Mesenchymal stem cell (in vitro differentiated cells and primary cell): ENCODE results near the gene CA6.

ENCODE experiments used
- DNase-seq: peaks from one replicate; pipeline ENCODE4 v3.0.0-alpha.2; 2013
- H2AFZ ChIP-seq: one replicate; pipeline ENCODE4 v1.6.1; 2013; ENCODE audit warnings: low read depth, mild to moderate bottlenecking, control low read depth, inconsistent platforms, low read length, moderate library complexity
- H2AK5ac ChIP-seq: 2 replicates; pipeline ENCODE4 v1.6.1; 2013; ENCODE audit warnings: low read length, moderate library complexity, mild to moderate bottlenecking, inconsistent platforms; ENCODE audit not compliant: severe bottlenecking
- H2BK120ac ChIP-seq: one replicate; pipeline ENCODE4 v1.6.1; 2013; ENCODE audit warnings: low read depth, mild to moderate bottlenecking, inconsistent platforms, low read length, moderate library complexity
- H2BK12ac ChIP-seq, 2 experiments: one replicate each; pipeline ENCODE4 v1.6.1; 2013; ENCODE audit warnings: inconsistent platforms in 2 of 2, low read length in 2 of 2, mild to moderate bottlenecking in 2 of 2, moderate library complexity in 2 of 2, control low read depth in 1 of 2
- H2BK15ac ChIP-seq: one replicate; pipeline ENCODE4 v1.6.1; 2013; ENCODE audit warnings: mild to moderate bottlenecking, low read depth, inconsistent platforms; ENCODE audit not compliant: poor library complexity, severe bottlenecking
- H2BK5ac ChIP-seq: 2 replicates; pipeline ENCODE4 v1.6.1; 2013; ENCODE audit warnings: low read depth, mild to moderate bottlenecking, low read length, control low read depth, inconsistent platforms; ENCODE audit not compliant: poor library complexity, severe bottlenecking
- H3K14ac ChIP-seq, 2 experiments: one replicate each; pipeline ENCODE4 v1.6.1; 2013; ENCODE audit warnings: inconsistent platforms in 2 of 2, low read length in 2 of 2, control low read depth in 1 of 2, mild to moderate bottlenecking in 1 of 2, moderate library complexity in 1 of 2
- H3K18ac ChIP-seq, 2 experiments: one replicate each; pipeline ENCODE4 v1.6.1; 2013; ENCODE audit warnings: inconsistent platforms in 2 of 2, low read length in 2 of 2, control low read depth in 1 of 2, low read depth in 1 of 2, mild to moderate bottlenecking in 1 of 2
- H3K23ac ChIP-seq, 2 experiments: one replicate each; pipeline ENCODE4 v1.6.1; 2013; ENCODE audit warnings: inconsistent platforms in 2 of 2, low read length in 2 of 2, mild to moderate bottlenecking in 2 of 2, moderate library complexity in 2 of 2, control low read depth in 1 of 2
- H3K27ac ChIP-seq: 2 replicates; pipeline ENCODE4 v1.5.1; 2013; ENCODE audit warnings: mild to moderate bottlenecking, moderate library complexity, low read length, control low read depth, inconsistent platforms; ENCODE audit not compliant: poor library complexity, severe bottlenecking
- H3K27me3 ChIP-seq, 2 experiments: 2 replicates each; pipeline versions ENCODE4 v1.6.1 to v1.7.0; 2013; ENCODE audit warnings: low read length in 2 of 2, mild to moderate bottlenecking in 2 of 2, moderate library complexity in 2 of 2, control low read depth in 1 of 2, inconsistent platforms in 1 of 2; ENCODE audit not compliant: control insufficient read depth in 1 of 2, insufficient read depth in 1 of 2
- H3K36me3 ChIP-seq, 2 experiments: 2 replicates each; pipeline versions ENCODE4 v1.6.1 to v1.7.0; 2013; ENCODE audit warnings: low read length in 2 of 2, control low read depth in 1 of 2, inconsistent platforms in 1 of 2, low read depth in 1 of 2, mild to moderate bottlenecking in 1 of 2; ENCODE audit not compliant: insufficient read depth in 2 of 2, control insufficient read depth in 1 of 2
- H3K4ac ChIP-seq, 2 experiments: one replicate each; pipeline ENCODE4 v1.6.1; 2013; ENCODE audit warnings: inconsistent platforms in 2 of 2, low read length in 2 of 2, mild to moderate bottlenecking in 2 of 2, moderate library complexity in 2 of 2, control low read depth in 1 of 2, low read depth in 1 of 2
- H3K4me1 ChIP-seq: 2 replicates; pipeline ENCODE4 v1.6.1; 2013; ENCODE audit warnings: low read depth, low read length, control low read depth; ENCODE audit not compliant: control insufficient read depth, insufficient read depth
- H3K4me2 ChIP-seq: 2 replicates; pipeline ENCODE4 v1.6.1; 2013; ENCODE audit warnings: low read length, mild to moderate bottlenecking, inconsistent platforms; ENCODE audit not compliant: poor library complexity, severe bottlenecking
- H3K4me3 ChIP-seq, 2 experiments: 2 replicates each; pipeline versions ENCODE4 v1.5.1 to v1.7.0; 2013; ENCODE audit warnings: low read length in 2 of 2, mild to moderate bottlenecking in 2 of 2, control low read depth in 1 of 2, low read depth in 1 of 2; ENCODE audit not compliant: insufficient read depth in 1 of 2
- H3K79me1 ChIP-seq: replicated peaks from 2 replicates; pipeline ENCODE4 v1.6.1; 2013; ENCODE audit warnings: mild to moderate bottlenecking, control low read depth, low read length, inconsistent platforms; ENCODE audit not compliant: poor library complexity, severe bottlenecking
- H3K9ac ChIP-seq: 2 replicates; pipeline ENCODE4 v1.7.0; 2013; ENCODE audit warnings: mild to moderate bottlenecking, low read length, moderate library complexity
- H3K9me3 ChIP-seq: 2 replicates; pipeline ENCODE4 v1.7.0; 2013; ENCODE audit warnings: mild to moderate bottlenecking, low read length; ENCODE audit not compliant: control insufficient read depth
- H4K8ac ChIP-seq: one replicate; pipeline ENCODE4 v1.6.1; 2013; ENCODE audit warnings: inconsistent platforms, mild to moderate bottlenecking, low read length, moderate library complexity
- H4K91ac ChIP-seq: one replicate; pipeline ENCODE4 v1.6.1; 2013; ENCODE audit warnings: mild to moderate bottlenecking, low read length, inconsistent platforms
- WGBS: methylation state at CpG from one replicate; pipeline ENCODE4 v1.1.7; 2013; ENCODE audit warnings: mixed read lengths; 5-methylcytosine and 5-hydroxymethylcytosine counted together

Gene CA6

DNA sequence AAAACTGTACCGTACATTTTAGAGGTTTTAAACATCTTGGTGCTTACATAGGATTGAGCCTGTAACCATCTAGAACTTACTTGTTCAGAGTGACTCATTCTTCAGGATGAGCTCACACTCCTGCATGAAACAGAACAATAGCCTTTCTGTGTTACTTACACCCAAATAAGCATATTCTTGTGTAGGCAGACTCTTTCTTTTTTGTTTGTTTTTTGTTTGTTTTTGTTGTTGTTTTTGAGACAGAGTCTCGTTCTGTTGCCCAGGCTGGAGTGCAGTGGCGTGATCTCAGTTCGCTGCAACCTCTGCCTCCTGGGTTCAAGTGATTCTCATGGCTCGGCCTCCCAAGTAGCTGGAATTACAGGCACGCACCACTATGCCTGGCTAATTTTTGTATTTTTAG, 3.8 kb upstream of the CA6 start:
- H3K23ac ChIP-seq = no peak overlapping the region
- no peak overlapping the region for H4K91ac ChIP-seq
- 65% methylated on average over 6 of the region's 6 CpGs for WGBS
- H3K14ac ChIP-seq = no peak overlapping the region
- peak; percentile 65 for DNase-seq
- H3K27ac ChIP-seq = no peak overlapping the region
- H3K9ac ChIP-seq = peak overlapping the region; percentile 32
- no peak overlapping the region for H2BK12ac ChIP-seq
- H4K8ac ChIP-seq = no peak overlapping the region
- H3K27me3 ChIP-seq = no peaks in the 10 kb centered on the region
- H2BK120ac ChIP-seq = no peak overlapping the region
- no peaks in the 10 kb centered on the region for H3K36me3 ChIP-seq
- no peak overlapping the region for H3K4me3 ChIP-seq
- peaks cover 13% of the 10 kb centered on the region for H3K4me1 ChIP-seq
- no peak overlapping the region for H3K4me2 ChIP-seq
- H2BK5ac ChIP-seq = no peak overlapping the region
- H2BK15ac ChIP-seq = no peak overlapping the region
- no peaks in the 10 kb centered on the region for H3K9me3 ChIP-seq
- no peak overlapping the region for H3K4ac ChIP-seq
- H3K18ac ChIP-seq = no peak overlapping the region
- H3K79me1 ChIP-seq = no peaks in the 10 kb centered on the region
- H2AK5ac ChIP-seq = no peak overlapping the region
- H2AFZ ChIP-seq = no peak overlapping the region

DNA sequence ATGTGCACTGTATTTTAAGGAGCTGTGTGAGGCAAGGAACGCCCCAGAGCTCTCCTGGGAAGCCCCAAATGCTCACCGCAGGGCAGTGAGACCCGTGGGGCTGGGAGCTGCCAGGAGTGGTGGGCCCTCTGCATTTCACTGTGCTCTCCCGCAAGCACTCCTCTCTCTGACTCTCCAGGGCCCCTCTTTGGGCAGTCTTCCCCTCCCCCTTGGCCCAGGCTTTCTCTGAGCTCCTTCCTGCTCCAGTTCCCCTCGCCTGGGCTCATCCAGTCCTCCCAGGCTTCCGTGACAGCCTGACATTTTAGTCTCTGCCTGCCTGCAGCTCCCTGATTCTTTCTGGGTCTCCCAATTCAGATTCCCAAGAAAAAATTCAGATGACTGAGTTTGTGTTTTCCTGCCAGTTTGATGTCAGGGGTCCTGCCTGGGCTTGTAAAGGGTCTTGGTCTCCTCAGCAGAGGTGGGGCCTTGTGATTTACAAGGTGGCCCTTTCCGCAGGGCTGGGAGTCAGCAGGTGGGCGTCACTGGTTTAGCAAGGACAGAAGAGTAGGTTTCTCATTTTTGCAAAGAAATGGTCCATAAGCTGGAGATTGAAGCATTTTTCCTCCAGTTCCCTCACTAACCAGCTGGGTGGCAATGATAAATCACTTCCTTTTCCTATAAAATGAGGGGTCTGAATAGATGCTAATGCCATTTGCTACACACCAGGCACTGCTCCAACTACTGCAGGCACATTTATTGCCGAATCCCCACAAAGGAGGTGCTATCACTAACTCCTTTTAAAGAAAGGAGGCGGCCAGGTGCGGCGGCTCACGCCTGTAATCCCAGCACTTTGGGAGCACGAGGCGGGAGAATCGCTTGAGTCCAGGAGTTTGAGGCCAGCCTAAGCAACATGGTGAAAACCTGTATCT, 1.9 kb upstream of the CA6 start:
- 60% methylated on average over 14 of the region's 16 CpGs for WGBS
- no peak overlapping the region for H4K91ac ChIP-seq
- no peak overlapping the region for H3K9ac ChIP-seq

DNA sequence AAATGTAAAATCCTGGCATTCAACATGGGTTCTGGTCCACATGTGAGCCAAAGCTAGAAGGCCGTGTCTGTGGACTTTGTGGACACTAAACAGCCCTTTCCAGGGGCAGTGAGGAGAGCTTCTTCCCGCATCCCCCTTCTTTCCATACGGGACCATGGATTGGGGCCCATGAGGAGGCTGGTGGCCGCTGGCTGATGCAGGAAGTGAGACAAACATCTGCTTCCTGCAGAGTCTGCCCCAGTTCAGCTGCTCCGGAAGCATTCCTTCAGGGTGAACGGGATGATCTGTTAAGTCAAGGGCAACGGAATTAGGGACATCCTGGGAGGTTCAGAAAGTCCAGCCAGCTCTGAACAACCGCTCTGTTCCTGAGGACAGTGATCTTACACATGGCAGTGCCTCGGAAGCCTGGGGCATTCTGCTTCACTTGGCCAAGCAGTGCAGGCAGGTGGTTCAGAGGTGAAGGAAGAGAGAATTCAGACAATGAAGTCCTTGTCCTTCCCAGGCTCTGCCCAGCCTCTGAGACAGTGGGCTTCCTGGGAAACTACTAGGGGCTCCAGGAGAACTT, 1.5 kb downstream of the CA6 start:
- Histone ChIP-seq H3K9me3 (no peaks in the 10 kb centered on the region), H3K79me1 (no peaks in the 10 kb centered on the region), H4K8ac (peak overlapping the region; percentile 72), H2BK12ac (no peak overlapping the region), H3K27me3 (peaks cover 0 to 2% of the 10 kb centered on the region in 2 experiments), H2BK15ac (no peak overlapping the region), H2BK5ac (no peak overlapping the region), H3K18ac (no peak overlapping the region), H3K23ac (no peak overlapping the region), H2BK120ac (no peak overlapping the region), H2AFZ (no peak overlapping the region), H3K4ac (no peak overlapping the region), H3K4me3 (no peak overlapping the region), H3K4me1 (peaks cover 8% of the 10 kb centered on the region), H3K36me3 (peaks cover 0 to 3% of the 10 kb centered on the region in 2 experiments), H3K27ac (no peak overlapping the region), H2AK5ac (no peak overlapping the region), H3K14ac (no peak overlapping the region), H3K9ac (no peak overlapping the region), H4K91ac (no peak overlapping the region), H3K4me2 (no peak overlapping the region)
- 67% methylated on average over 9 of the region's 9 CpGs for WGBS
- DNase-seq = no peak

More for the DNA sequence above, 1.9 kb upstream of the CA6 start:
- H3K14ac ChIP-seq = no peak overlapping the region
- H3K23ac ChIP-seq = no peak overlapping the region
- no peak overlapping the region for H2AK5ac ChIP-seq
- no peak overlapping the region for H3K27ac ChIP-seq
- no peaks in the 10 kb centered on the region for H3K36me3 ChIP-seq
- DNase-seq = peak; percentile 21
- peaks cover 13% of the 10 kb centered on the region for H3K4me1 ChIP-seq
- H3K4ac ChIP-seq = no peak overlapping the region
- no peak overlapping the region for H3K4me3 ChIP-seq
- peak overlapping the region; percentile 29 for H2AFZ ChIP-seq
- H2BK5ac ChIP-seq = no peak overlapping the region
- no peak overlapping the region for H2BK15ac ChIP-seq
- peak overlapping the region in 1 of 2 experiments; percentile 18 for H2BK12ac ChIP-seq
- H3K18ac ChIP-seq = peak overlapping the region in 1 of 2 experiments; percentile 44
- no peaks in the 10 kb centered on the region for H3K79me1 ChIP-seq
- H4K8ac ChIP-seq = peak overlapping the region; percentile 74
- no peak overlapping the region for H3K4me2 ChIP-seq
- H3K27me3 ChIP-seq = no peaks in the 10 kb centered on the region
- no peak overlapping the region for H2BK120ac ChIP-seq
- H3K9me3 ChIP-seq = no peaks in the 10 kb centered on the region

DNA sequence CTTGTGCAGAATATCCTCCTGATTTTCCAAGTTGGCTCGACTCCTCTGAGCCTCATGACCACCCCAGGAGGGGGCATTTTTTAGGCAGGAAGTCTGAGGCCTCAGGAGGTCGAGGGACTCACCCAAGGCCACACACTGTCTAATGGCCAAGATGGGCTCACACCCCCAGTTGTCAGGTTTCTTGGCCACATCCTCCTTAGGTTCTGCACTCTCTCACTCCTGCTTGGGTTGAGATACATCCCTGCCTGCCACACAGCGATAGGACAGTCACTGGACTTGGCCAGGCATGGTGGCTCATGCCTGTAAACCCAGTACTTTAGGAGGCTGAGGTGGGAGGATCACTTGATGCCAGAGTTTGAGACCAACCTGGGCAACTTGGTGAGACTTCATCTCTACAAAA, 4.6 kb downstream of the CA6 start:
- WGBS = 71% methylated on average over 3 of the region's 3 CpGs
- Histone ChIP-seq H3K4me3 (no peak overlapping the region), H2AFZ (no peak overlapping the region), H2BK15ac (no peak overlapping the region), H2BK120ac (no peak overlapping the region), H3K23ac (no peak overlapping the region), H3K4me2 (no peak overlapping the region), H3K79me1 (no peaks in the 10 kb centered on the region), H3K27ac (no peak overlapping the region), H3K4ac (no peak overlapping the region), H4K91ac (no peak overlapping the region), H3K36me3 (peaks cover 0 to 3% of the 10 kb centered on the region in 2 experiments), H2BK5ac (no peak overlapping the region), H3K14ac (peak overlapping the region in 1 of 2 experiments; percentile 44), H2AK5ac (no peak overlapping the region), H2BK12ac (no peak overlapping the region), H3K9ac (no peak overlapping the region), H3K27me3 (peaks cover 0 to 2% of the 10 kb centered on the region in 2 experiments), H4K8ac (no peak overlapping the region), H3K4me1 (no peaks in the 10 kb centered on the region), H3K18ac (no peak overlapping the region), H3K9me3 (no peaks in the 10 kb centered on the region)
- DNase-seq = no peak
